ENCODE results near the gene NAT9.
A peak's percentile ranks its signal among the peaks of the same experiment; 100 is the strongest.

Gene NAT9

GRCh38 chr17:74776990-74777389, 845 bp upstream of the NAT9 start:
- ATAC-seq = no peak
- no peaks in the 10 kb centered on the region for H3K9me3 Mint-ChIP-seq
- peaks cover 60% of the 10 kb centered on the region for H3K36me3 Mint-ChIP-seq
- no peak for DNase-seq (ENCODE audit: low spot score in 2 of 2)
- H3K27ac Mint-ChIP-seq = peak overlapping the region; percentile 99
- peaks cover 85% of the 10 kb centered on the region for H3K4me1 Mint-ChIP-seq
- H3K4me3 Mint-ChIP-seq = peak overlapping the region; percentile 100

- no peak for DNase-seq (ENCODE audit: low spot score in 2 of 2)
- H3K4me3 Mint-ChIP-seq = peak overlapping the region; percentile 100
- H3K9me3 Mint-ChIP-seq = no peaks in the 10 kb centered on the region
Measured at GRCh38 chr17:74775409-74776043, 619 bp downstream of the NAT9 start.

GRCh38 chr17:74773871-74774286, 2.3 kb downstream of the NAT9 start:
- peak overlapping the region; percentile 81 for H3K27ac Mint-ChIP-seq
- DNase-seq (ENCODE audit: low spot score in 2 of 2) (no peak), ATAC-seq (no peak)
- H3K4me1 Mint-ChIP-seq = peaks cover 78% of the 10 kb centered on the region
- H3K4me3 Mint-ChIP-seq = no peak overlapping the region
- H3K36me3 Mint-ChIP-seq = peaks cover 81% of the 10 kb centered on the region
- no peaks in the 10 kb centered on the region for H3K9me3 Mint-ChIP-seq

More at GRCh38 chr17:74775409-74776043, 619 bp downstream of the NAT9 start:
- H3K27ac Mint-ChIP-seq = peak overlapping the region; percentile 99
- no peak for ATAC-seq
- peaks cover 81% of the 10 kb centered on the region for H3K4me1 Mint-ChIP-seq
- H3K36me3 Mint-ChIP-seq = peaks cover 75% of the 10 kb centered on the region

GRCh38 chr17:74773414-74773813, 2.7 kb downstream of the NAT9 start:
- Mint-ChIP-seq H3K4me3 (no peak overlapping the region), H3K9me3 (no peaks in the 10 kb centered on the region), H3K27ac (peak overlapping the region; percentile 81), H3K4me1 (peaks cover 79% of the 10 kb centered on the region), H3K36me3 (peaks cover 86% of the 10 kb centered on the region)
- no peak for DNase-seq (ENCODE audit: low spot score in 2 of 2)
- no peak for ATAC-seq

- Mint-ChIP-seq H3K4me3 (no peak overlapping the region), H3K4me1 (peaks cover 71% of the 10 kb centered on the region), H3K9me3 (no peaks in the 10 kb centered on the region), H3K27ac (peak overlapping the region; percentile 81), H3K36me3 (peaks cover 99% of the 10 kb centered on the region)
- ATAC-seq = no peak
- no peak for DNase-seq (ENCODE audit: low spot score in 2 of 2)
Measured at GRCh38 chr17:74772053-74772452, 4.1 kb downstream of the NAT9 start.

- peak overlapping the region; percentile 81 for H3K27ac Mint-ChIP-seq
- no peaks in the 10 kb centered on the region for H3K9me3 Mint-ChIP-seq
- H3K4me1 Mint-ChIP-seq = peaks cover 66% of the 10 kb centered on the region
- H3K4me3 Mint-ChIP-seq = no peak overlapping the region
- DNase-seq (ENCODE audit: low spot score in 2 of 2) (peak in 1 of 2 donors; percentile 47), ATAC-seq (no peak)
- H3K36me3 Mint-ChIP-seq = peaks cover 100% of the 10 kb centered on the region
Measured at GRCh38 chr17:74771319-74771914, 4.7 kb downstream of the NAT9 start.

- H3K27ac Mint-ChIP-seq = peak overlapping the region; percentile 81
- peaks cover 100% of the 10 kb centered on the region for H3K36me3 Mint-ChIP-seq
- DNase-seq (ENCODE audit: low spot score in 2 of 2) = peak; percentile 53 to 79
- H3K9me3 Mint-ChIP-seq = no peaks in the 10 kb centered on the region
- peaks cover 58% of the 10 kb centered on the region for H3K4me1 Mint-ChIP-seq
- peak; percentile 87 for ATAC-seq
- no peak overlapping the region for H3K4me3 Mint-ChIP-seq
Measured at GRCh38 chr17:74770498-74771318, 5.4 kb downstream of the NAT9 start.

- Mint-ChIP-seq H3K4me1 (peaks cover 53% of the 10 kb centered on the region), H3K27ac (peak overlapping the region; percentile 81), H3K36me3 (peaks cover 100% of the 10 kb centered on the region), H3K9me3 (no peaks in the 10 kb centered on the region), H3K4me3 (no peak overlapping the region)
- ATAC-seq = no peak
- peak in 1 of 2 donors; percentile 47 for DNase-seq (ENCODE audit: low spot score in 2 of 2)
Measured at GRCh38 chr17:74769856-74770497, 6.2 kb downstream of the NAT9 start.

GRCh38 chr17:74769266-74769855, 6.8 kb downstream of the NAT9 start:
- Mint-ChIP-seq H3K4me1 (peaks cover 53% of the 10 kb centered on the region), H3K27ac (peak overlapping the region; percentile 81), H3K4me3 (no peak overlapping the region), H3K36me3 (peaks cover 100% of the 10 kb centered on the region), H3K9me3 (no peaks in the 10 kb centered on the region)
- DNase-seq (ENCODE audit: low spot score in 2 of 2) (peak in 1 of 2 donors; percentile 46), ATAC-seq (no peak)

GRCh38 chr17:74768763-74769114, 7.4 kb downstream of the NAT9 start:
- peaks cover 50% of the 10 kb centered on the region for H3K4me1 Mint-ChIP-seq
- H3K27ac Mint-ChIP-seq = peak overlapping the region; percentile 81
- peaks cover 99% of the 10 kb centered on the region for H3K36me3 Mint-ChIP-seq

GRCh38 chr17:74768069-74768762, 7.9 kb downstream of the NAT9 start:
- DNase-seq (ENCODE audit: low spot score in 2 of 2) (no peak), ATAC-seq (no peak)
- Mint-ChIP-seq H3K4me1 (peaks cover 50% of the 10 kb centered on the region), H3K4me3 (no peak overlapping the region), H3K27ac (peak overlapping the region; percentile 81), H3K36me3 (peaks cover 99% of the 10 kb centered on the region), H3K9me3 (no peaks in the 10 kb centered on the region)

More at GRCh38 chr17:74768763-74769114, 7.4 kb downstream of the NAT9 start:
- no peaks in the 10 kb centered on the region for H3K9me3 Mint-ChIP-seq
- DNase-seq (ENCODE audit: low spot score in 2 of 2) (peak in 1 of 2 donors; percentile 45), ATAC-seq (no peak)
- no peak overlapping the region for H3K4me3 Mint-ChIP-seq

- H3K9me3 Mint-ChIP-seq = no peaks in the 10 kb centered on the region
- no peak overlapping the region for H3K4me3 Mint-ChIP-seq
- peaks cover 46% of the 10 kb centered on the region for H3K4me1 Mint-ChIP-seq
- H3K36me3 Mint-ChIP-seq = peaks cover 97% of the 10 kb centered on the region
- peak overlapping the region; percentile 81 for H3K27ac Mint-ChIP-seq
- ATAC-seq (no peak), DNase-seq (ENCODE audit: low spot score in 2 of 2) (no peak)
Measured at GRCh38 chr17:74767111-74767516, 9.0 kb downstream of the NAT9 start.

GRCh38 chr17:74766413-74766812, 9.7 kb downstream of the NAT9 start:
- Mint-ChIP-seq H3K4me1 (peaks cover 42% of the 10 kb centered on the region), H3K9me3 (no peaks in the 10 kb centered on the region), H3K36me3 (peaks cover 90% of the 10 kb centered on the region), H3K4me3 (no peak overlapping the region), H3K27ac (no peak overlapping the region)
- no peak for DNase-seq (ENCODE audit: low spot score in 2 of 2)
- no peak for ATAC-seq

- no peaks in the 10 kb centered on the region for H3K9me3 Mint-ChIP-seq
- no peak overlapping the region for H3K4me3 Mint-ChIP-seq
- no peak for ATAC-seq
- peaks cover 74% of the 10 kb centered on the region for H3K36me3 Mint-ChIP-seq
- peak overlapping the region; percentile 72 for H3K27ac Mint-ChIP-seq
- DNase-seq (ENCODE audit: low spot score in 2 of 2) = no peak
- peaks cover 39% of the 10 kb centered on the region for H3K4me1 Mint-ChIP-seq
Measured at GRCh38 chr17:74764751-74765286, 11.3 kb downstream of the NAT9 start.
